Stomach (tissue), 9 donors: ENCODE data around the gene C6orf89. TPM values are rescaled to one million over a fixed set of nuclear protein-coding genes. Genes with fewer than 3 reads are reported as not detected.

ENCODE experiments used
- DNase-seq, 2 donors: peaks; one replicate each; pipeline versions ENCODE4 v3.0.0 to v3.0.0-alpha.2; 2013 to 2019
- H3K27ac ChIP-seq, 5 donors: fragments of 200-600 bp in 4 of 5; sonication (generic) in 4 of 5; one replicate each; pipeline ENCODE4 v1.5.1; 2013 to 2019; ENCODE audit warnings: mild to moderate bottlenecking in 1 of 5, moderate library complexity in 1 of 5
- H3K27me3 ChIP-seq, 3 donors: fragments of 200-600 bp; sonication (generic); one replicate each; pipeline ENCODE4 v1.5.1; 2017 to 2019; ENCODE audit warnings: mixed run types in 1 of 3
- H3K36me3 ChIP-seq, 4 donors: fragments of 200-600 bp; sonication (generic); 1 replicate in 3 of 4; 2 replicates in 1 of 4; pipeline ENCODE4 v1.5.1; 2016 to 2019
- H3K4me1 ChIP-seq, 4 donors: fragments of 200-600 bp; sonication (generic); one replicate each; pipeline ENCODE4 v1.5.1; 2016 to 2019
- H3K4me3 ChIP-seq, 4 donors: fragments of 200-600 bp; sonication (generic) in 3 of 4; one replicate each; pipeline ENCODE4 v1.5.1; 2016 to 2019; ENCODE audit warnings: mild to moderate bottlenecking in 1 of 4
- H3K9me3 ChIP-seq, 4 donors: fragments of 200-600 bp; sonication (generic); one replicate each; pipeline ENCODE4 v1.5.1; 2016 to 2019
- CTCF ChIP-seq, 7 experiments: fragments of 450-650 bp in 4 of 7; fragments of 200-600 bp in 3 of 7; sonication (generic) in 3 of 7; IDR thresholded peaks; one replicate each; pipeline ENCODE4 v1.5.1; 2016 to 2019; ENCODE audit warnings: antibody characterized with exemption in 7 of 7, control low read depth in 2 of 7, mild to moderate bottlenecking in 1 of 7
- EP300 ChIP-seq: sonication (generic); formaldehyde crosslinking; IDR thresholded peaks from one replicate; pipeline ENCODE4 v1.6.1; 2017; ENCODE audit warnings: antibody characterized with exemption
- POLR2A ChIP-seq, 4 donors: fragments of 450-650 bp; IDR thresholded peaks; one replicate each; pipeline ENCODE4 v1.6.1; 2016; ENCODE audit warnings: antibody characterized with exemption in 4 of 4, control low read depth in 2 of 4, mild to moderate bottlenecking in 1 of 4, moderate library complexity in 1 of 4
- POLR2AphosphoS5 ChIP-seq, 3 donors: sonication (generic); formaldehyde crosslinking; IDR thresholded peaks; one replicate each; pipeline ENCODE4 v1.6.1; 2016; ENCODE audit warnings: antibody characterized with exemption in 3 of 3
- WGBS, 5 donors: extraction: QIAGEN DNeasy Blood & Tissue Kit in 3 of 5; methylation state at CpG; one replicate each; pipeline versions ENCODE4 v1.1.5 to v1.1.7; 2013 to 2018; 5-methylcytosine and 5-hydroxymethylcytosine counted together
- intact Hi-C: fragments of 100-400 bp; cut with DNase I; formaldehyde crosslinking; loops from one replicate; pipeline ENCODE4 v1.15.1; 2023; ENCODE audit warnings: low total_unique reads
- polyA plus RNA-seq, 3 donors: library from polyadenylated mRNA; stranded (reverse); fragments of 200-250 nt; gene quantifications; one replicate each; pipeline ENCODE4 v1.2.3, GENCODE V29; 2013
- total RNA-seq, 5 donors: library from RNA; depleted of rRNA; stranded (reverse); fragments of >200 nt; gene quantifications; one replicate each; pipeline versions ENCODE4 v1.1.0 to v1.2.3, GENCODE V29; 2014 to 2016
- donor health status: healthy with polysubstance abuse.
- donor health status: Bipolar disorder and iron deficiency.
- donor health status: healthy.

C6orf89 gene
- total and polyA plus RNA-seq, 8 donors: 7.0 to 47.2 (median 25.1) TPM

GRCh38 chr6:36925809-36926208, 40.1 kb downstream of the C6orf89 start:
- H3K9me3 ChIP-seq: no peaks in the 10 kb centered on the region
- DNase-seq: no peak
- 85 to 98% (median 91%) methylated on average over 4 of the region's 4 CpGs for WGBS, 5 donors
- H3K4me3 ChIP-seq: no peak overlapping the region
- H3K27me3 ChIP-seq: no peaks in the 10 kb centered on the region
- peaks cover 9 to 30% (median 19%) of the 10 kb centered on the region in 4 donors for H3K4me1 ChIP-seq
- no peak for TF ChIP-seq POLR2A (IDR thresholded peaks at IDR 0.05)
- no peak for TF ChIP-seq POLR2AphosphoS5 (IDR thresholded peaks at IDR 0.05)
- no peak for TF ChIP-seq EP300
- no peak for TF ChIP-seq CTCF (IDR thresholded peaks at IDR 0.05)
- peaks cover 23 to 55% (median 50%) of the 10 kb centered on the region in 4 donors for H3K36me3 ChIP-seq
- no peak overlapping the region for H3K27ac ChIP-seq
- intact Hi-C loops: no loop called here

GRCh38 chr6:36926708-36927513, 41.2 kb downstream of the C6orf89 start:
- Histone ChIP-seq H3K27ac (peak overlapping the region in 2 of 5 donors; percentile 23 to 47), H3K36me3 (peaks cover 17 to 44% (median 39%) of the 10 kb centered on the region in 4 donors), H3K9me3 (no peaks in the 10 kb centered on the region), H3K4me3 (no peak overlapping the region), H3K27me3 (no peaks in the 10 kb centered on the region), H3K4me1 (peaks cover 9 to 30% (median 19%) of the 10 kb centered on the region in 4 donors)
- no peak for TF ChIP-seq CTCF (IDR thresholded peaks at IDR 0.05)
- TF ChIP-seq POLR2A (IDR thresholded peaks at IDR 0.05): no peak
- no peak for TF ChIP-seq EP300
- TF ChIP-seq POLR2AphosphoS5 (IDR thresholded peaks at IDR 0.05): no peak
- intact Hi-C loops: no loop called here
- DNase-seq: no peak
- WGBS, 5 donors: 69 to 80% (median 78%) methylated on average over 10 of the region's 10 CpGs

- peak in 1 of 2 donors; percentile 39 for DNase-seq
- H3K4me1 ChIP-seq: peaks cover 9 to 30% (median 19%) of the 10 kb centered on the region in 4 donors
- WGBS, 5 donors: 53 to 70% (median 66%) methylated on average over 10 to 13 of the region's 13 CpGs
- intact Hi-C loops: no loop called here
- no peaks in the 10 kb centered on the region for H3K9me3 ChIP-seq
- H3K27me3 ChIP-seq: no peaks in the 10 kb centered on the region
- H3K4me3 ChIP-seq: no peak overlapping the region
- H3K36me3 ChIP-seq: peaks cover 17 to 34% (median 29%) of the 10 kb centered on the region in 4 donors
- H3K27ac ChIP-seq: peak overlapping the region in 3 of 5 donors; percentile 22 to 47 (median 30)
- TF ChIP-seq POLR2AphosphoS5 (IDR thresholded peaks at IDR 0.05) (peak in 1 of 3 donors; percentile 22), EP300 (no peak), CTCF (IDR thresholded peaks at IDR 0.05) (no peak)
Measured at GRCh38 chr6:36927691-36928546, 42.2 kb downstream of the C6orf89 start.

- intact Hi-C loops: no loop called here
- Histone ChIP-seq H3K27ac (peak overlapping the region in 2 of 5 donors; percentile 30 to 47), H3K36me3 (peaks cover 12 to 28% (median 23%) of the 10 kb centered on the region in 4 donors), H3K4me3 (no peak overlapping the region), H3K27me3 (no peaks in the 10 kb centered on the region), H3K4me1 (peaks cover 9 to 30% (median 19%) of the 10 kb centered on the region in 4 donors), H3K9me3 (no peaks in the 10 kb centered on the region)
- DNase-seq: no peak
- TF ChIP-seq CTCF (IDR thresholded peaks at IDR 0.05) (no peak), POLR2AphosphoS5 (IDR thresholded peaks at IDR 0.05) (no peak), EP300 (no peak), POLR2A (IDR thresholded peaks at IDR 0.05) (no peak)
- WGBS, 5 donors: 65 to 85% (median 67%) methylated on average over 7 of the region's 7 CpGs
Measured at GRCh38 chr6:36928547-36928918, 42.8 kb downstream of the C6orf89 start.
